Common myeloid progenitor, CD34-positive (primary cell): ENCODE data around the gene STX4.
A peak's percentile ranks its signal among the peaks of the same experiment; 100 is the strongest.

Experiments used
- CTCF ChIA-PET: fragments of 350-600 bp; sonication (Branson Sonifier 250); formaldehyde crosslinking; loops from one replicate; lab custom pipeline; 2021; ENCODE audit warnings: antibody characterized with exemption; lab: Charles Lee
- POLR2A ChIA-PET: fragments of 350-600 bp; sonication (Branson Sonifier 250); formaldehyde crosslinking; loops from one replicate; lab custom pipeline; 2021; ENCODE audit warnings: antibody characterized with exemption; lab: Charles Lee
- DNase-seq, 3 donors: peaks; one replicate each; pipeline versions ENCODE4 v3.0.0 to v3.0.0-alpha.2; 2013
- H3K27ac ChIP-seq, 2 experiments: 1 replicate in 1 of 2; 2 replicates in 1 of 2; pipeline ENCODE4 v1.7.0; 2013; ENCODE audit warnings: inconsistent platforms in 2 of 2, low read length in 2 of 2, mild to moderate bottlenecking in 2 of 2, low read depth in 1 of 2, moderate library complexity in 1 of 2; ENCODE audit not compliant: severe bottlenecking in 2 of 2, insufficient read depth in 1 of 2, poor library complexity in 1 of 2
- H3K27me3 ChIP-seq, 5 experiments: replicated peaks in 2 of 5; 1 replicate in 3 of 5; 2 replicates in 2 of 5; pipeline versions ENCODE4 v1.6.1 to v1.7.0; 2013; ENCODE audit warnings: low read length in 4 of 5, mild to moderate bottlenecking in 2 of 5, moderate library complexity in 2 of 5, inconsistent platforms in 1 of 5; ENCODE audit not compliant: insufficient read depth in 5 of 5, control insufficient read depth in 4 of 5
- H3K36me3 ChIP-seq, 4 experiments: 1 replicate in 2 of 4; 2 replicates in 2 of 4; pipeline versions ENCODE4 v1.6.1 to v1.7.0; 2013; ENCODE audit warnings: low read length in 3 of 4, control low read depth in 1 of 4, mild to moderate bottlenecking in 1 of 4; ENCODE audit not compliant: control insufficient read depth in 4 of 4, insufficient read depth in 4 of 4
- H3K4me1 ChIP-seq, 4 experiments: 1 replicate in 3 of 4; 2 replicates in 1 of 4; pipeline versions ENCODE4 v1.6.1 to v1.7.1; 2013; ENCODE audit warnings: low read length in 3 of 4, mild to moderate bottlenecking in 3 of 4, control low read depth in 1 of 4, inconsistent platforms in 1 of 4, moderate library complexity in 1 of 4; ENCODE audit not compliant: control insufficient read depth in 4 of 4, insufficient read depth in 4 of 4; ENCODE audit errors: control extremely low read depth in 1 of 4
- H3K4me3 ChIP-seq, 7 experiments: 1 replicate in 4 of 7; 2 replicates in 3 of 7; pipeline versions ENCODE4 v1.5.1 to v1.7.0; 2013; ENCODE audit warnings: mild to moderate bottlenecking in 7 of 7, low read length in 6 of 7, moderate library complexity in 6 of 7, inconsistent platforms in 2 of 7, low read depth in 2 of 7, control low read depth in 1 of 7; ENCODE audit not compliant: insufficient read depth in 4 of 7, control insufficient read depth in 1 of 7; ENCODE audit errors: extremely low read depth in 1 of 7
- H3K9me3 ChIP-seq, 5 experiments: 1 replicate in 4 of 5; 2 replicates in 1 of 5; pipeline versions ENCODE4 v1.6.1 to v1.7.1; 2013; ENCODE audit warnings: low read length in 4 of 5, mild to moderate bottlenecking in 2 of 5, inconsistent platforms in 1 of 5, low read depth in 1 of 5, moderate library complexity in 1 of 5; ENCODE audit not compliant: control insufficient read depth in 4 of 5, insufficient read depth in 2 of 5; ENCODE audit errors: control extremely low read depth in 1 of 5
- WGBS: methylation state at CpG from one replicate; pipeline ENCODE4 v1.1.5; 2013; ENCODE audit not compliant: insufficient coverage; 5-methylcytosine and 5-hydroxymethylcytosine counted together

Gene STX4

DNA sequence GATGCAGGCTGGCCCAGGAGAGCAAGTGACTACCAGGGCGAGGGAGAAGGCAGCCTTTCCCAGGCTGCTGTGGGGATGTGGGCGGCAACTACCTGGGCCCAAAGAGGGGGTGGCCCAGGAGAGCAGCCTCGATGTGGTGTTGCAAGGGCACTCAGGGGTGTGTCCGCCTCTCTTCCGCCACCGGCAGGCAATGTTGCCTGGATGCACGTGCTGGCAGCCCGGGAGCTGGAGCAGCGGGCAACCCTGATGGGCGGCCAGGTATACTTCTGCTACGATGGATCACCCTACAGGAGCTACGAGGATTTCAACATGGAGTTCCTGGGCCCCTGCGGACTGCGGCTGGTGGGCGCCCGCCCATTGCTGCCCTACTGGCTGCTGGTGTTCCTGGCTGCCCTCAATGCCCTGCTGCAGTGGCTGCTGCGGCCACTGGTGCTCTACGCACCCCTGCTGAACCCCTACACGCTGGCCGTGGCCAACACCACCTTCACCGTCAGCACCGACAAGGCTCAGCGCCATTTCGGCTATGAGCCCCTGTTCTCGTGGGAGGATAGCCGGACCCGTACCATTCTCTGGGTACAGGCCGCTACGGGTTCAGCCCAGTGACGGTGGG, 45.7 kb upstream of the STX4 start:
- Histone ChIP-seq H3K27me3 (no peaks in the 10 kb centered on the region), H3K9me3 (no peaks in the 10 kb centered on the region), H3K4me1 (peaks cover 0 to 27% (median 18%) of the 10 kb centered on the region in 4 experiments), H3K4me3 (no peak overlapping the region), H3K27ac (no peak overlapping the region), H3K36me3 (peaks cover 2 to 31% (median 17%) of the 10 kb centered on the region in 4 experiments)
- no peak for DNase-seq
- ChIA-PET CTCF (interaction anchor here (1.2 to 3.0 kb wide), 2 partner anchors 14 to 111 kb away, joined by 3 to 7 read pairs; no protein-coding TSS in a partner anchor), POLR2A (no interaction called here)
- 96% methylated on average over 30 of the region's 30 CpGs for WGBS

GRCh38 chr16:30989469-30990047, 43.8 kb upstream of the STX4 start:
- H3K4me1 ChIP-seq = peaks cover 0 to 24% (median 20%) of the 10 kb centered on the region in 4 experiments
- DNase-seq = no peak
- WGBS = 96% methylated on average over 23 of the region's 23 CpGs
- CTCF ChIA-PET = no interaction called here
- no peaks in the 10 kb centered on the region for H3K9me3 ChIP-seq
- POLR2A ChIA-PET = no interaction called here
- no peak overlapping the region for H3K4me3 ChIP-seq
- H3K36me3 ChIP-seq = peaks cover 0 to 13% (median 4%) of the 10 kb centered on the region in 4 experiments
- no peak overlapping the region for H3K27ac ChIP-seq
- no peaks in the 10 kb centered on the region for H3K27me3 ChIP-seq

GRCh38 chr16:30990105-30990504, 43.3 kb upstream of the STX4 start:
- Histone ChIP-seq H3K9me3 (no peaks in the 10 kb centered on the region), H3K27me3 (no peaks in the 10 kb centered on the region), H3K4me1 (peaks cover 0 to 19% (median 17%) of the 10 kb centered on the region in 4 experiments), H3K4me3 (no peak overlapping the region), H3K36me3 (peaks cover 0 to 9% (median 4%) of the 10 kb centered on the region in 4 experiments), H3K27ac (no peak overlapping the region)
- ChIA-PET CTCF (no interaction called here), POLR2A (no interaction called here)
- WGBS = 94% methylated on average over 10 of the region's 12 CpGs
- DNase-seq = no peak

- Histone ChIP-seq H3K27me3 (no peaks in the 10 kb centered on the region), H3K4me3 (no peak overlapping the region), H3K27ac (no peak overlapping the region), H3K36me3 (peaks cover 0 to 8% (median under 1%) of the 10 kb centered on the region in 4 experiments), H3K9me3 (no peaks in the 10 kb centered on the region), H3K4me1 (peaks cover 0 to 18% (median 12%) of the 10 kb centered on the region in 4 experiments)
- POLR2A ChIA-PET = no interaction called here
- 78% methylated on average over 6 of the region's 8 CpGs for WGBS
- no peak for DNase-seq
- CTCF ChIA-PET = no interaction called here
These were observed 42.3 kb upstream of the STX4 start for GRCh38 chr16:30991052-30991451.

- H3K9me3 ChIP-seq = no peaks in the 10 kb centered on the region
- peaks cover 0 to 28% (median 21%) of the 10 kb centered on the region in 4 experiments for H3K4me1 ChIP-seq
- H3K36me3 ChIP-seq = peaks cover 0 to 5% (median 0%) of the 10 kb centered on the region in 4 experiments
- 83% methylated on average over 6 of the region's 21 CpGs for WGBS
- CTCF ChIA-PET = interaction anchor here (1.2 kb wide), 1 partner anchor 13 kb away, joined by 3 read pairs; no protein-coding TSS in a partner anchor
- no peak overlapping the region for H3K27ac ChIP-seq
- peak in 1 of 3 donors; percentile 49 for DNase-seq
- H3K4me3 ChIP-seq = no peak overlapping the region
- POLR2A ChIA-PET = no interaction called here
- no peaks in the 10 kb centered on the region for H3K27me3 ChIP-seq
These were observed 41.0 kb upstream of the STX4 start for GRCh38 chr16:30992276-30992780.

GRCh38 chr16:30992931-30993816, 40.2 kb upstream of the STX4 start:
- ChIA-PET POLR2A (no interaction called here), CTCF (interaction anchor here (0.7 to 1.2 kb wide), 6 partner anchors 8 to 35 kb away, joined by 3 to 4 read pairs (median 3); partner anchors contain the start of gene HSD3B7)
- WGBS = 64% methylated on average over 25 of the region's 29 CpGs
- H3K4me3 ChIP-seq = no peak overlapping the region
- H3K4me1 ChIP-seq = peaks cover 0 to 33% (median 25%) of the 10 kb centered on the region in 4 experiments
- no peaks in the 10 kb centered on the region for H3K9me3 ChIP-seq
- peak in 2 of 3 donors; percentile 48 to 56 for DNase-seq
- peak overlapping the region in 1 of 2 experiments; percentile 47 for H3K27ac ChIP-seq
- no peaks in the 10 kb centered on the region for H3K36me3 ChIP-seq
- H3K27me3 ChIP-seq = peaks cover 0 to 6% (median 0%) of the 10 kb centered on the region in 5 experiments
